NB4 (cell line): ENCODE measurements around the gene PGBD5.
"Not testable (repeated sequence)": the region's sequence is repeated elsewhere in the genome, so short reads cannot be mapped to it uniquely, and the experiment has no call there.

ENCODE experiments used
- DNase-seq: peaks from one replicate; pipeline ENCODE4 v3.0.0; 2010; ENCODE audit warnings: low read depth
- H3K4me3 ChIP-seq: one replicate; pipeline ENCODE4 v1.5.1; 2011; ENCODE audit warnings: mild to moderate bottlenecking, low read depth, low read length, moderate library complexity
- CTCF ChIP-seq: IDR thresholded peaks from one replicate; pipeline ENCODE4 v1.5.1; 2012; ENCODE audit warnings: low read depth, low read length
- MAX ChIP-seq: IDR thresholded peaks from 2 replicates; pipeline ENCODE4 v1.6.1; 2011; ENCODE audit warnings: low read depth, low read length
- MYC ChIP-seq: IDR thresholded peaks from 2 replicates; pipeline ENCODE4 v1.6.1; 2011; ENCODE audit warnings: low read depth, low read length
- POLR2A ChIP-seq: IDR thresholded peaks from 2 replicates; pipeline ENCODE4 v1.6.1; 2011; ENCODE audit warnings: mild to moderate bottlenecking; ENCODE audit not compliant: insufficient read length; ENCODE audit errors: extremely low read depth

PGBD5 gene

GRCh38 chr1:230423951-230424350, 2.2 kb downstream of the PGBD5 start:
- TF ChIP-seq POLR2A (no peak), MAX (no peak), MYC (no peak), CTCF (no peak)
- no peak for DNase-seq
- peak overlapping the region; percentile 68 for H3K4me3 ChIP-seq

- H3K4me3 ChIP-seq, result no peak overlapping the region
- no peak for DNase-seq
- TF ChIP-seq CTCF (no peak), MYC (no peak), POLR2A (no peak), MAX (no peak)
These were observed 2.9 kb downstream of the PGBD5 start for GRCh38 chr1:230423261-230423660.

GRCh38 chr1:230422221-230422981, 3.7 kb downstream of the PGBD5 start:
- H3K4me3 ChIP-seq, result no peak overlapping the region
- no peak for DNase-seq

GRCh38 chr1:230421481-230421880, 4.7 kb downstream of the PGBD5 start:
- TF ChIP-seq MAX (no peak), POLR2A (no peak), CTCF (no peak), MYC (no peak)
- H3K4me3 ChIP-seq, result no peak overlapping the region
- peak; percentile 24 for DNase-seq

More at GRCh38 chr1:230422221-230422981, 3.7 kb downstream of the PGBD5 start:
- TF ChIP-seq CTCF (no peak), MAX (no peak), POLR2A (no peak), MYC (no peak)

- H3K4me3 ChIP-seq, DNase-seq: not testable (repeated sequence)
These were observed 5.8 kb downstream of the PGBD5 start for GRCh38 chr1:230420372-230420771.

- H3K4me3 ChIP-seq, result no peak overlapping the region
- TF ChIP-seq MAX (no peak), POLR2A (no peak), MYC (no peak), CTCF (no peak)
- DNase-seq, result no peak
These were observed 9.7 kb downstream of the PGBD5 start for GRCh38 chr1:230416430-230416829.
